IMR-90 (cell line): ENCODE data around the gene VAC14. TPM values are rescaled to one million over a fixed set of nuclear protein-coding genes. Genes with fewer than 3 reads are reported as not detected.
A peak's percentile ranks its signal among the peaks of the same experiment; 100 is the strongest.

Source experiments
- ATAC-seq: fragments of 200-7000 bp; cut with Tn5 transposase; 2 replicates; pipeline ENCODE4 v1.9.1; 2020; ENCODE audit warnings: low read depth, mild to moderate bottlenecking, moderate library complexity
- BruUV-seq: library from RNA; stranded (reverse); fragments of 400-500 nt; replicated peaks from 2 replicates; lab custom pipeline; 2021; lab: Mats Ljungman, UMichigan
- CTCF ChIA-PET: fragments of 300-600 bp; formaldehyde crosslinking; extraction: SDS; loops from one replicate; lab custom pipeline; 2021; ENCODE audit warnings: antibody characterized with exemption; lab: Yijun Ruan, JAX
- POLR2A ChIA-PET: fragments of 300-600 bp; sonication (Branson Sonifier 250); formaldehyde crosslinking; loops from one replicate; lab custom pipeline; 2022; ENCODE audit warnings: antibody characterized with exemption; ENCODE audit not compliant: unreplicated experiment; lab: Charles Lee
- DNase-seq: peaks from one replicate; pipeline ENCODE4 v3.0.0; 2013
- H2AFZ ChIP-seq: replicated peaks from 2 replicates; pipeline ENCODE3; 2013; ENCODE audit warnings: low read length, mild to moderate bottlenecking; ENCODE audit not compliant: poor library complexity
- H2AK5ac ChIP-seq: 2 replicates; pipeline ENCODE4 v1.6.1; 2013; ENCODE audit warnings: low read depth, low read length, inconsistent platforms
- H2AK9ac ChIP-seq: replicated peaks from 2 replicates; pipeline ENCODE3; 2013; ENCODE audit warnings: mild to moderate bottlenecking, low read depth, low read length, moderate library complexity; ENCODE audit not compliant: poor library complexity
- H2BK120ac ChIP-seq: 2 replicates; pipeline ENCODE4 v1.6.1; 2013; ENCODE audit warnings: low read depth, low read length, inconsistent platforms
- H2BK15ac ChIP-seq: 3 replicates; pipeline ENCODE4 v1.6.1; 2013; ENCODE audit warnings: low read depth, low read length, inconsistent platforms
- H2BK20ac ChIP-seq: 2 replicates; pipeline ENCODE4 v1.6.1; 2013; ENCODE audit warnings: low read depth, mild to moderate bottlenecking, inconsistent platforms, low read length, moderate library complexity
- H2BK5ac ChIP-seq: 2 replicates; pipeline ENCODE4 v1.6.1; 2013; ENCODE audit warnings: mild to moderate bottlenecking, low read depth, low read length, inconsistent platforms; ENCODE audit not compliant: poor library complexity, severe bottlenecking
- H3K14ac ChIP-seq: replicated peaks from 2 replicates; pipeline ENCODE4 v1.6.1; 2013; ENCODE audit warnings: low read depth, low read length, inconsistent platforms
- H3K18ac ChIP-seq: 2 replicates; pipeline ENCODE4 v1.6.1; 2013; ENCODE audit warnings: low read depth, low read length, control low read depth
- H3K23ac ChIP-seq: 2 replicates; pipeline ENCODE4 v1.6.1; 2013; ENCODE audit warnings: low read depth, low read length, inconsistent platforms
- H3K27ac ChIP-seq: 2 replicates; pipeline ENCODE4 v1.5.1; 2013; ENCODE audit warnings: mild to moderate bottlenecking, control low read depth, low read length; ENCODE audit not compliant: insufficient read depth
- H3K27me3 ChIP-seq: 2 replicates; pipeline ENCODE4 v1.6.1; 2013; ENCODE audit warnings: low read length; ENCODE audit not compliant: control insufficient read depth, insufficient read depth
- H3K36me3 ChIP-seq: 2 replicates; pipeline ENCODE4 v1.6.1; 2013; ENCODE audit warnings: low read length, mixed read lengths; ENCODE audit not compliant: control insufficient read depth, insufficient read depth
- H3K4ac ChIP-seq: 2 replicates; pipeline ENCODE4 v1.6.1; 2013; ENCODE audit warnings: low read depth, low read length, inconsistent platforms
- H3K4me1 ChIP-seq: 2 replicates; pipeline ENCODE4 v1.6.1; 2013; ENCODE audit warnings: low read length, mixed read lengths; ENCODE audit not compliant: control insufficient read depth, insufficient read depth
- H3K4me2 ChIP-seq: 2 replicates; pipeline ENCODE4 v1.6.1; 2013; ENCODE audit warnings: low read depth, mild to moderate bottlenecking, control low read depth, low read length, moderate library complexity
- H3K4me3 ChIP-seq: 2 replicates; pipeline ENCODE4 v1.5.1; 2013; ENCODE audit warnings: low read depth, mild to moderate bottlenecking, control low read depth, low read length, moderate library complexity; ENCODE audit not compliant: insufficient read depth
- H3K56ac ChIP-seq: 2 replicates; pipeline ENCODE4 v1.6.1; 2013; ENCODE audit warnings: low read length, inconsistent platforms; ENCODE audit not compliant: insufficient read depth; ENCODE audit errors: extremely low read depth
- H3K79me1 ChIP-seq, 2 experiments: 2 replicates each; pipeline ENCODE4 v1.6.1; 2013; ENCODE audit warnings: low read length in 2 of 2, inconsistent platforms in 1 of 2, low read depth in 1 of 2
- H3K9ac ChIP-seq: 2 replicates; pipeline ENCODE4 v1.6.1; 2013; ENCODE audit warnings: low read depth, low read length, control low read depth
- H3K9me1 ChIP-seq: 2 replicates; pipeline ENCODE4 v1.6.1; 2013; ENCODE audit warnings: low read length, inconsistent platforms; ENCODE audit not compliant: insufficient read depth
- H3K9me3 ChIP-seq: 2 replicates; pipeline ENCODE4 v1.6.1; 2013; ENCODE audit warnings: low read length; ENCODE audit not compliant: control insufficient read depth, insufficient read depth
- H4K20me1 ChIP-seq: 2 replicates; pipeline ENCODE4 v1.6.1; 2013; ENCODE audit warnings: low read length, inconsistent platforms; ENCODE audit not compliant: insufficient read depth
- H4K5ac ChIP-seq: 2 replicates; pipeline ENCODE4 v1.6.1; 2013; ENCODE audit warnings: mild to moderate bottlenecking, low read depth, low read length, control low read depth
- H4K8ac ChIP-seq, 2 experiments: 2 replicates each; pipeline ENCODE4 v1.6.1; 2013; ENCODE audit warnings: low read depth in 2 of 2, low read length in 2 of 2, control low read depth in 1 of 2, inconsistent platforms in 1 of 2
- H4K91ac ChIP-seq: 2 replicates; pipeline ENCODE4 v1.6.1; 2013; ENCODE audit warnings: low read depth, low read length, inconsistent platforms; ENCODE audit not compliant: insufficient read depth
- BHLHE40 ChIP-seq: fragments of 150-350 bp; IDR thresholded peaks from 2 replicates; pipeline ENCODE4 v1.6.1; 2016; ENCODE audit warnings: mild to moderate bottlenecking, low read depth, low read length
- CEBPB ChIP-seq: IDR thresholded peaks from 2 replicates; pipeline ENCODE4 v1.6.1; 2012; ENCODE audit warnings: low read depth, low read length, improper control_type of control experiment
- CHD1 ChIP-seq: IDR thresholded peaks from 2 replicates; pipeline ENCODE4 v1.6.1; 2012; ENCODE audit warnings: low read depth, low read length, improper control_type of control experiment
- ELK1 ChIP-seq: fragments of 150-350 bp; IDR thresholded peaks from 2 replicates; pipeline ENCODE4 v1.6.1; 2016; ENCODE audit warnings: low read depth, mild to moderate bottlenecking, low read length, moderate library complexity, borderline replicate concordance
- FOS ChIP-seq: fragments of 150-350 bp; IDR thresholded peaks from 2 replicates; pipeline ENCODE4 v1.6.1; 2016; ENCODE audit warnings: low read depth, low read length
- MAFK ChIP-seq: IDR thresholded peaks from 2 replicates; pipeline ENCODE4 v1.6.1; 2012; ENCODE audit warnings: low read depth, low read length, improper control_type of control experiment
- MXI1 ChIP-seq: IDR thresholded peaks from 2 replicates; pipeline ENCODE4 v1.6.1; 2012; ENCODE audit warnings: low read depth, mild to moderate bottlenecking, low read length, moderate library complexity, borderline replicate concordance
- NFE2L2 ChIP-seq: fragments of 150-350 bp; IDR thresholded peaks from 2 replicates; pipeline ENCODE4 v1.6.1; 2016; ENCODE audit warnings: low read depth, mild to moderate bottlenecking, low read length
- POLR2A ChIP-seq: IDR thresholded peaks from 2 replicates; pipeline ENCODE4 v1.6.1; 2012; ENCODE audit warnings: mild to moderate bottlenecking, low read depth, low read length
- RAD21 ChIP-seq: IDR thresholded peaks from 2 replicates; pipeline ENCODE4 v1.6.1; 2012; ENCODE audit warnings: low read length, improper control_type of control experiment
- RCOR1 ChIP-seq: IDR thresholded peaks from 2 replicates; pipeline ENCODE4 v1.6.1; 2012; ENCODE audit warnings: mild to moderate bottlenecking, low read length, improper control_type of control experiment; ENCODE audit not compliant: insufficient replicate concordance
- RFX5 ChIP-seq: IDR thresholded peaks from 2 replicates; pipeline ENCODE4 v1.8.0; 2012; ENCODE audit warnings: low read depth, mild to moderate bottlenecking, low read length, moderate library complexity
- SMC3 ChIP-seq: fragments of 150-350 bp; IDR thresholded peaks from 2 replicates; pipeline ENCODE4 v1.6.1; 2016; ENCODE audit warnings: low read depth, mild to moderate bottlenecking, antibody characterized with exemption, low read length, moderate library complexity
- USF2 ChIP-seq: fragments of 150-350 bp; IDR thresholded peaks from 2 replicates; pipeline ENCODE4 v1.6.1; 2017; ENCODE audit warnings: mild to moderate bottlenecking, antibody characterized with exemption, low read length, low read depth
- WGBS, 2 experiments: methylation state at CpG; one replicate each; pipeline versions ENCODE4 v1.1.5 to v1.1.7; 2013; ENCODE audit warnings: missing lambda C conversion rate in 2 of 2; ENCODE audit not compliant: insufficient read length in 1 of 2; ENCODE audit errors: extremely low coverage in 2 of 2; 5-methylcytosine and 5-hydroxymethylcytosine counted together
- dilution Hi-C: fragments of 300-500 bp; cut with HindIII; formaldehyde crosslinking; loops from one replicate; pipeline ENCODE4 v1.14.3; 2018; ENCODE audit warnings: low sequenced_read_pairs; ENCODE audit not compliant: unreplicated experiment
- in situ Hi-C: fragments of 300-500 bp; cut with MboI; formaldehyde crosslinking; loops from 3 replicates; pipeline ENCODE4 v1.14.3; 2019; ENCODE audit warnings: low sequenced_read_pairs, inconsistent platforms, mixed read lengths
- intact Hi-C: fragments of 100-400 bp; cut with micrococcal nuclease; formaldehyde crosslinking; loops from 2 replicates; pipeline ENCODE4 v1.10.0; 2022
- polyA plus RNA-seq, 3 experiments: library from polyadenylated mRNA; depleted of rRNA; stranded (reverse); fragments of >200 nt; gene quantifications; 2 replicates each; pipeline ENCODE4 v1.2.3, GENCODE V29; 2012; ENCODE audit warnings: low replicate concordance in 1 of 3
- total RNA-seq: library from RNA; depleted of rRNA; stranded (reverse); fragments of >200 nt; gene quantifications from 2 replicates; pipeline ENCODE4 v1.2.3, GENCODE V29; 2012
- TF ChIP-seq, protein P1 (sequence below): conservative IDR thresholded peaks from 2 replicates; pipeline ENCODE4 v1.5.1; 2012; ENCODE audit warnings: mild to moderate bottlenecking, low read depth, low read length, improper control_type of control experiment

Gene VAC14
- total and polyA plus RNA-seq, 2 of the 4 experiments (the other 2 are of a cell fraction) = 21.1 to 40.2 TPM

DNA sequence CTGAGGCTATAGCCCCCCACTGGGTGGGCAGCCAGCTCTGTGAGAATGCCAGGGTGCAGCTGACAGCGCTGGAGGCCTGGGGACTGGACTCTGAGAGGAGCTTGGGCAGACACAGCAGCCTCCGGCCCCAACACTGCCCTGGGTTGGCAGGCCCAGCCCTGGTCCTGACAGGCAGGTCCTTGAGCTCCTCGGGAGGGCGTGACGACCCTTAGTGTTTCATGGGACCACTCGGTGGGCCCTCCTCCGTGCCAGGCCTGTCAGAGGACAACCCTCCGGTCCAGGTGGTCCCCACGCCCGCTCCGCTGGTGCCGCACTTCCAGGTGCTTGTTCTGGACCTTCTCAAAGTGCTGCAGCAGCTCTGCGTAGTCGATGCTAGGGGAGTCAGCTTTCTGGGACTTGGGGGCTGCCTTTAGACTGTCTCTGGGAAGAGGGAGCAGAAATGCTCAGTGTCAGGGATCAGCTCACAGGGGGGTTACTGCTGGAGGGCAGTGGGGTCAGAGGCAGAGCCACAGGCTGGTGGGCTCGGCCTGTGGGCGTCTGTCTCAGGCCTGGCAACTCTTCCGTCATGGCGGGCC, 113.2 kb downstream of the VAC14 start:
- no peak overlapping the region for H3K4me3 ChIP-seq
- peak overlapping the region; percentile 92 to 98 for H4K8ac ChIP-seq
- dilution Hi-C loops = no loop called here
- peaks cover 0 to 67% of the 10 kb centered on the region in 2 experiments for H3K79me1 ChIP-seq
- H4K20me1 ChIP-seq = peaks cover 25% of the 10 kb centered on the region
- peak overlapping the region; percentile 99; the same call in 2 of the 3 replicates for H2BK15ac ChIP-seq
- no peaks in the 10 kb centered on the region for H3K27me3 ChIP-seq
- peak overlapping the region; percentile 78 for H2AFZ ChIP-seq
- no peaks in the 10 kb centered on the region for H3K9me3 ChIP-seq
- in situ Hi-C loops = loop anchor here (5.0 to 25.0 kb wide), 2 partner anchors 50 to 675 kb away; partner anchors contain the start of gene CALB2
- H3K4ac ChIP-seq = peak overlapping the region; percentile 99
- no TSS peak for BruUV-seq
- peak overlapping the region; percentile 100 for H2AK5ac ChIP-seq
- peaks cover 12% of the 10 kb centered on the region for H3K36me3 ChIP-seq
- peak overlapping the region; percentile 80 for H4K5ac ChIP-seq
- peaks cover 64% of the 10 kb centered on the region for H3K4me1 ChIP-seq
- TF ChIP-seq, protein P1, sequence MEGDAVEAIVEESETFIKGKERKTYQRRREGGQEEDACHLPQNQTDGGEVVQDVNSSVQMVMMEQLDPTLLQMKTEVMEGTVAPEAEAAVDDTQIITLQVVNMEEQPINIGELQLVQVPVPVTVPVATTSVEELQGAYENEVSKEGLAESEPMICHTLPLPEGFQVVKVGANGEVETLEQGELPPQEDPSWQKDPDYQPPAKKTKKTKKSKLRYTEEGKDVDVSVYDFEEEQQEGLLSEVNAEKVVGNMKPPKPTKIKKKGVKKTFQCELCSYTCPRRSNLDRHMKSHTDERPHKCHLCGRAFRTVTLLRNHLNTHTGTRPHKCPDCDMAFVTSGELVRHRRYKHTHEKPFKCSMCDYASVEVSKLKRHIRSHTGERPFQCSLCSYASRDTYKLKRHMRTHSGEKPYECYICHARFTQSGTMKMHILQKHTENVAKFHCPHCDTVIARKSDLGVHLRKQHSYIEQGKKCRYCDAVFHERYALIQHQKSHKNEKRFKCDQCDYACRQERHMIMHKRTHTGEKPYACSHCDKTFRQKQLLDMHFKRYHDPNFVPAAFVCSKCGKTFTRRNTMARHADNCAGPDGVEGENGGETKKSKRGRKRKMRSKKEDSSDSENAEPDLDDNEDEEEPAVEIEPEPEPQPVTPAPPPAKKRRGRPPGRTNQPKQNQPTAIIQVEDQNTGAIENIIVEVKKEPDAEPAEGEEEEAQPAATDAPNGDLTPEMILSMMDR = no peak
- TF ChIP-seq ELK1 (no peak), RAD21 (no peak), MAFK (no peak), MXI1 (no peak), RFX5 (no peak), USF2 (no peak), CHD1 (no peak), POLR2A (no peak), SMC3 (no peak), BHLHE40 (no peak), CEBPB (no peak), FOS (no peak), RCOR1 (no peak), NFE2L2 (no peak)
- peak overlapping the region; percentile 96 for H3K14ac ChIP-seq
- peaks cover 48% of the 10 kb centered on the region for H3K9me1 ChIP-seq
- ATAC-seq = no peak
- H4K91ac ChIP-seq = peak overlapping the region; percentile 97
- H3K18ac ChIP-seq = peak overlapping the region; percentile 74
- peak overlapping the region; percentile 68 for H3K27ac ChIP-seq
- no peak overlapping the region; the same call in 1 of the 2 replicates for H3K56ac ChIP-seq
- H2BK5ac ChIP-seq = peak overlapping the region; percentile 81
- H2AK9ac ChIP-seq = peak overlapping the region; percentile 97
- 44% methylated on average over 7 of the region's 18 CpGs; no CpG with 5 or more reads in 1 of the 2 experiments for WGBS, 2 experiments
- CTCF ChIA-PET = interaction anchor here (0.8 to 2.8 kb wide), 7 partner anchors 15 to 84 kb away, joined by 3 to 8 read pairs (median 4); no protein-coding TSS in a partner anchor
- peak overlapping the region; percentile 89 for H2BK20ac ChIP-seq
- H2BK120ac ChIP-seq = peak overlapping the region; percentile 93
- intact Hi-C loops = loop anchor here (5.0 kb wide), 1 partner anchor 670 kb away; the partner anchor contains the start of gene CALB2
- no peak overlapping the region; the same call in 1 of the 2 replicates for H3K9ac ChIP-seq
- no peak for DNase-seq
- POLR2A ChIA-PET = interaction anchor here (0.7 to 1.4 kb wide), 5 partner anchors 27 to 73 kb away, joined by 3 to 7 read pairs (median 3); no protein-coding TSS in a partner anchor
- H3K23ac ChIP-seq = peak overlapping the region; percentile 89
- H3K4me2 ChIP-seq = no peak overlapping the region
